ENCODE data around the gene KRT9. TPM values are rescaled to one million over a fixed set of nuclear protein-coding genes. Genes with fewer than 3 reads are reported as not detected.
"Not testable (repeated sequence)": the region's sequence is repeated elsewhere in the genome, so short reads cannot be mapped to it uniquely, and the experiment has no call there.

The KRT9 gene
- total RNA-seq, 1 donor from 2014 or later: not detected

DNA sequence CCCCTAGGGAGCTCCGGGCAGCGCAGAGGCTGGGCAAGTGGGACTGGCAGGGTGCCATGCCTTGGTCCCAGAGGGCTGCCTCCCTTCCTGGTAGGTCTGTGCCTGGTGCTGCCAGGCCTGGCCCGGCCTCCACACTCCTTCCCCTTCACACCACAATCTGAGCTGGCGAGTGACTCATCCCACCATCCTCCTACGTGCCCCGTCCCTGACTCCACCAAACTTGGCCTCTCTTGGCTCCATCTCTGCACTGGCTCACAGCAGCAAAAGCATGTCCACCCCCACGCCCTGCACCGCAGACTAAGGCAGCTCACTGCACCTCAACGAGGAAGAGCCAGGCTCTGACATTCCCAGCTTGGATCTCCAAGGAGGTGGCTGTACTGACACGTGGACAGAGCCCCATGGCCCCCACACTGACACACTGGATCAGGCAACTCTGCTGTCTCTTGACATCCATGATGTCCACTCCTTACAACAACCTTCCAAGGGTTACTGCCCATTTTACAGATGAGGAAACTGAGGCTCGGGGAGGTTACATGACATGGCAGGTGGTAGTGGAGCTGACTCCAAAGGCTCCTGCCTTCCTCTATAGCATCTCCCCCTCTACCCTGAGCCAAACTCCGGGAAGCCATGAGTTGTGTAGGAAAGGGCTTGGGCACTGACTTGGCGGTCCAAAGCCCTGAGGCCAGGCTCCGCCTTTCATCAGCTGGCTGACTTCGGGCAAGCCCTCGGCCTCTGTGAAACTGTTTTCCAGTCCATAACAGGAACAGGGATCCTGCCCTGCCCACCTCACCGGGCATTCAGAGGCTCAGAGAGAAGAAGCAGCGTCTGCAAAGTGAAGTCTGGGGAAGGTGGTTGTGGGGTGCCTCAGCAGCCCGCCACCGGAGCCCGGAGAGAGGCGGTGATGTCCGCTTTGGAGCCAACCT, 23.7 kb downstream of the KRT9 start:
- intact Hi-C loops (cut with micrococcal nuclease): loop anchor here (1.0 to 2.0 kb wide), 2 partner anchors 639 to 745 kb away; no protein-coding TSS in a partner anchor

DNA sequence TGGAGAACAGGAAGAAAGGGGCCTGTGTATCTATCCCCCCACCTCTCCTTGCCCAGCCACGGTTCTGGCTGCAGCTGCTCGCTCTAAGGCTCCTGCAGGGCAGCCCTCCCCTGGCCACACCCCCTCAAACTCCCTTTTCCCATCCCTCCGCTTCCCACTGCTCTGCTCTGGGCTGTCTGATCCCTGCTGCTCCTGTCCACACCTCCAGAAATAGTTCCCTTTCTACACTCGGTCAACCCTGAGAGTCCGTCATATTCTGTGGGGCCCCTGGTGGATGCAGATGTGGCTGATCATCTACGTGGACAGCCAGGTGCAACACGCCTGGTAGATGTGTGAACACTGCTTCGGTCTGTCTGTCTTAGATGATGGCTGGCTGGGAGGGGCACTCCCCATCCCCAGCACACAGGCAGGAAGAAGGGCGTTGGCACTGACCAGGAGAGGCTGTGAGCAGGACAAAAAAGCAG, 24.4 kb downstream of the KRT9 start:
- intact Hi-C loops (cut with micrococcal nuclease): no loop called here

DNA sequence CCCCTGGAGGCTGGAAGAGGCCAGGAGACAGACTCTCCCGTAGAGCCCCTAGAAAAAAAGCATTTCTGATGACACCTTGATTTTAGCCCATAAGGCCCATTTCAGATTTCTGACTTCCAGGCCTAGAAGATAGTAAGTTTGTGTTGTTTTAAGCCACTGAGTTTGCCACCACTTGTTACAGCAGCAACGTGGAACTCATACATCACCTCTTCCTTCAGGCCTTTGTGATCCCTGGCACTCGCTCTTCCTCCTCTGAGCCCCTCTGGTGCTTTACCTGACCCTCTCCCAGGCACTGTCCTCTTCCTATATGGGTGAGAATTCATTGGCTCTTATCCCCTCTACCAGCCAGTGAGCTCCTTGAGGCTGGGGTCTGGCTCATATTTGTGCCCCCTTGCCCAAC, 25.0 kb downstream of the KRT9 start:
- intact Hi-C loops (cut with micrococcal nuclease): no loop called here

DNA sequence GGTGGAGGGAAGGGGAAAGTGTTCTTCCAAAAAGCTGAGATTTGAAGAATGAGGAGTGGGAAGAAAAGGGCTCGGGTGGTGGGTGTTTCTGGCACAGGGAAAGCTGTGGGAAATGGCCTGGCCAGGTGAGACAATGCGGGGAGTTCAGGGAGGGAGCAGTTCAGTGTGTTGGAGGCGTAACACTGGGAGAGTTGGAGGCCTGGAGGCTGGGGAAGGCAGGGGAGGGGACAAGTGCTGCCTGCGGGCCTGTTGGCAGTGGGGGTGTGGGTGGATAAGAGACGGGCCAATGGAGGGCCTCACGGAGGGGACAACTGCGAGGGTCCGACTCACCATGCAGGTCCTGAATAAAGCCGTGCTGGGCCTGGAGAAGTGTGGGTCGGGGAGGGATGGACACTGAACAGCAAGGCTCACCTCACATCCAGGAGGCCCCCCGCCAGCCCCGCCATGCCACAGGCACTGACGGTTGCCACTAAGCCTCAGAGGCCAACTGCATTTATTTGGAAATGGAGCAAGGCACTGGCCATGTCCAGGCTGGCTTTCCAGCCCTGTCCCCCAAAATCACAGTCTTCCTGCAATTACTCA, 25.9 kb downstream of the KRT9 start:
- intact Hi-C loops (cut with micrococcal nuclease): no loop called here

DNA sequence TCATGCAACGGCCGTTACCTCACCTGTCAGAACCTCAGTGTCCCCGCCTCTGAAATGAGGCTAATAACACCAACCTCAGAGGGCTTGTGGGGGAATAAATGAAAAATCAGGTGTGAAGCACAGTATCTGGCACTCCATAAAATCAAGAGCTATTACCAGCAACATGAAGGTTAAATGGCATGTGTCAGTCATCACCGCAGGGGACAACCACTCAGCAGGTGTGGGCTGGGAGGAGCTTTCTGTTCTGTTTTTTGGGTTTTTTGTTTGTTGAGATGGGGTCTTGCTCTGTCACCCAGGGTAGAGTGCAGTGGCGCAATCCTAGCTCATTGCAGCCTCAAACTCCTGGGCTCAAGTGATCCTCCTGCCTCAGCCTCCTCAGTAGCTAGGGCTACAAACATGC, 26.9 kb downstream of the KRT9 start:
- intact Hi-C loops (cut with micrococcal nuclease): no loop called here

DNA sequence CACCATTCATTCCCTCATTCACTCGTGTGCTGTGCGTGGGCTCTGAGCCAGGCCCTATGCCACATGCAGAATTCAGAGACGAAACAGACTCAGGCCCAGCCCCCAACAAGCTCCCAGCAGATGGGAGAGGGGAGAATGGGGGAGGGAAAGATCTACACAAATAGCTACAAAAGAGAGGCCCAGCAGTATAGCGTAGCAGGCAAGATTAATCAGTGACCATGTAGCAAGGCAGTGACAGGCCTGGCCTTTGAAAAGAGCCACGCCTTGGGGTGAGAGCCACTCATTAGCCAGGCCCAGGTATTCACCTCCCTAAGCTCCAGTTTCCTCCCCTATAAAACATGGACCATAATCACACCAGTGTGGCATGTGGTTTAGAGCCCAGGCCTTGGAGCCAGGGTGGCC, 27.4 kb downstream of the KRT9 start:
- intact Hi-C loops (cut with micrococcal nuclease): no loop called here

DNA sequence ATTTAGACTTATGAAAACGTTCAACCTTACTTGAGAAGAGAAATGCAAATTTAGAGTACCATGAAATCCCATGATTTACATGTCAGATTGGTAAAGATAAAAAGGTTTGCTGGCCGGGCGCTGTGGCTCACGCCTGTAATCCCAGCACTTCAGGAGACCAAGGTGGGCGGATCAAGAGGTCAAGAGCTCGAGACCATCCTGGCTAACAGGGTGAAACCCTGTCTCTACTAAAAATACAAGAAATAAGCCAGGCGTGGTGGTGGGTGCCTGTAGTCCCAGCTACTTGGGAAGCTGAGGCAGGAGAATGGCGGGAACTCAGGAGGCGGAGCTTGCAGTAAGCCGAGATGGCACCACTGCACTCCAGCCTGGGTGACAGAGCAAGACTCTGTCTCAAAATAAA, 29.1 kb downstream of the KRT9 start:
- intact Hi-C loops (cut with micrococcal nuclease): not testable (repeated sequence)

DNA sequence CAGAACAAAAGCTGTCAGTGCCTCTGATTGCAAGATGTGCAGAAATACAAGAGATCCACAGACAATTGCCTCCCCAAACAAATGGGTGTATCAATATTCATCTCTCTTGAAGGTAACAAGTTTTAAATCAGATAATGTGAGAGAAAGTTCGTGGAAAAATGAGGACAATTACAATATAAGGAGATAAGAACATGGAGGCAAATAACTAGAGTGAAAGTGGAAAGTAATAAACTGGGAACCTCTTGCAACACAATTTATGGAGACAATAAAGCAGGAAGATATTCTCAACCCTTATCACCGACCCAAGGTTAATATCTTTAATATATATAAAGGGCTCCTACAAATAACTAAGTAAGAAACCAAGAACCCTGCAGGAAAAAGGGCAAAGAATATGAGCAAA, 29.5 kb downstream of the KRT9 start:
- intact Hi-C loops (cut with micrococcal nuclease): no loop called here

DNA sequence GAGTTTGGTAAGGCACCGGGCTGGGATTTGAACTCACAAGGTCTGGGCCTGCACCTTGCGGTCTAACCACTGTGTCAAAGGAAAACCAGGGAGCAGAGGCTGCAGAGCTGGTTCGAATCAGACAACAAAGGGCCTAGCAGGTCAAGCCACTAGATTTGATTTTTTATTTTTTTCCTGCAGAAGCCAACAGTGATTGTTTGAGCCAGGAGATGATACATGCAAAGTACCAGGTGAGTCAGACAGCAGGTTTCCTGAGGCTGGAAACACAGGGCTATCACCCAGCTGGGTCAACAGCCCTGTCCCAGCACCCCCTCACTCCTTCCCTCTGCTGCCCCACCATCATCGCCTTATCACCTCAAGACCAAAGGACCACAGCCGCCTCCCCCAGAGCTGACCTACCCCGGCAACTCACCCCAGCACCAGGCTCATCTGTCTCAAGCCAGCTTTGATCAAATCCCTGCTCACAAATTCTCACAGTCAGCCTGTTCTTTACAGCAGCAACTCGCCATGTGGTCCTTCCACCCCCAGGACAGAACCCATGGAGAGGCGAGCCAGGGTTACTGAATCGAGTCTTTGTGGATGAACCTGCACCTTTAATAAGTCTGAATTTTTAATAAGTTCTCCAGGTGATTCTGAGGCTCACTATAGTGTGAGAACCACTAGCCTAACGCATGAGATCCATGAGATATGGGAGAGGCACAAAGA, 30.8 kb downstream of the KRT9 start:
- intact Hi-C loops (cut with micrococcal nuclease): no loop called here

DNA sequence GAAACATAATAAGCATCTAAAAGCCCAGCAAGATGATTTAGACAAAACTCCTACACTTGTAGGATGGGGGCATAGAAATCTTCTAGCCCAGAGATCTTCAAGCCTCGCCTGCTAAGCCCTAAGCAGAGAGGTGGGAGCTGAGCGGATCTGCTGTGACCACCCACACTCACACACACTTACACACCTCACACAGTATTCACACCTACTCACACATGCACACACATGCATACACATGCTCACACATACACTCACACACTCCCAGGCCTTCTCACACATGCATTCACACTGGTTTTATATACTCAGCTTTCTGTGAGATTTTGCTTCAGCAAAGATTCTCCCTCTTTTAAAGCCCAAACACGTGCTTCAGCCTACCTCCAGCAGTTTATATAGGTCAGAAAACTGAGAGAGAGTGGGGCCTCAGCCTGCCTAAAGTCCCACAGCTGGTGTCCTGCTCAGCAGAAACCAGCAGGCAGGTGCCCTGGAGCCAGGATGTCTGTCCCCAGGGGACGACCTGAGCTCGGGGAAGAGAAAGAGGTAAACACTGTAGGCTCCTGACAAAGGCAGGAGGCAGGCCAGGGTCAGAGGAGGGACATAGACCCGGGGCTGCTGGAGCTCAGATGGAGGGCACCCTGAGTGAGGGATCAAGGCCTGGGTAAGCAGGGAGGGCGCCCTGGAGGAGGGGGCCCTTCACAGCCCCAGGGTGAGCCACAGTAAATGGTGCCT, 31.7 kb downstream of the KRT9 start:
- intact Hi-C loops (cut with micrococcal nuclease): no loop called here

DNA sequence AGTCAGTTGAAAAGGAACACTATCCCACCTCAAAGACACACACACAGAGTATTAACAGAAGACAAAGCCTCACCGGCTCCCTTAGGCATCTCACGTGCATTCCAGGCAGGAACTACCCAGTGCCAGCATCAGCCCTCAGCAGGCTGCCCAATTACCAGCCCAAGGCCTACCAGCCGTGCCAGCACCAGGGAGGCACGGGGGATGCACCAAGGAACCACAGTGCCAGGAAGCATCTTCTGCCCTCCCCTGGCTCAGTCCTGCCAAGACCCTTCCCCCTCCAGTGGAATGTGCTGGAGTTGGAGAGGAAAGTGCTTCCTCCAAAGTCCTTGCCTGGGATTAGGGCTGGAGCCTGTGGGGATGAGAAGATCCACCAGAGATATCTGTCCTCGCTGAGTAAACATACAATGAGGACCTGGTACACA, 32.8 kb downstream of the KRT9 start:
- intact Hi-C loops (cut with micrococcal nuclease): no loop called here

DNA sequence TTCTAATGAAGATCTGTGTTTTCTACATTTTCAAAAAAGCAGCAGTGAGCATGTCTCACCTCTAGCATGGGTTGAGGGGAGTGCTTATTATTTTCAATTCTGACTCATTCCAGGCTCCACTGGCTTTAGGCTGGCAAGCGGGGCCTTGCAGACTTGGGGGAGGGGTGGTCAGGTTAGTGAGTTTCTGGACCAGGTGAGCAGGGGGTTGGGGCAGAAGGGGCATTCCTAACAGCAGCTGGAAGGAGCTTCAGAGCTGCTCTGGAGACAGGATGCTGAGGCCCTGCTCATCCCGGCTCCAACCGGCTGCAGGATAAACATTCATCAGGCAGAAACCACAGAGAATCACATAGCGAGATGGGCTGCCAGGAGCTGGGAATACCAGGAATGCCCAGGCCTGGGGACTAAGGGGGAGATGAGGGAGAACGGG, 33.3 kb downstream of the KRT9 start:
- intact Hi-C loops (cut with micrococcal nuclease): no loop called here

DNA sequence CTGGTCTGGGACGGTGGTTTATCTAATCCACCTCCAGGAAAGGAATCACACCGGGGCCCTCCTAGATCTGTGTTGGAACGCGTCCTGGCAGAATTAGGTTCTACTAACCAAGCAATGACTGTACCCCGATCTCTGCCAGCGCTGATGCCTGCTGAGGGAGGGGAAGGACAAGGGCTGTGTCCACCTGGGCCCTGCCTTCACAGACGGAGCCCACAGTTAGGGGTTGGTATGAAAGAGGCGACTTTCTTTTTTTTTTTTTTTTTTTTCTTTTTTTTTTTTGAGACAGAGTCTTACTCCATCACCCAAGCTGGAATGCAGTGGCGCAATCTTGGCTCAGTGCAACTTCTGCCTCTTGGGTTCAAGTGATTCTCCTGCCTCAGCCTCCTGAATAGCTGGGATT, 33.9 kb downstream of the KRT9 start:
- intact Hi-C loops (cut with micrococcal nuclease): no loop called here

DNA sequence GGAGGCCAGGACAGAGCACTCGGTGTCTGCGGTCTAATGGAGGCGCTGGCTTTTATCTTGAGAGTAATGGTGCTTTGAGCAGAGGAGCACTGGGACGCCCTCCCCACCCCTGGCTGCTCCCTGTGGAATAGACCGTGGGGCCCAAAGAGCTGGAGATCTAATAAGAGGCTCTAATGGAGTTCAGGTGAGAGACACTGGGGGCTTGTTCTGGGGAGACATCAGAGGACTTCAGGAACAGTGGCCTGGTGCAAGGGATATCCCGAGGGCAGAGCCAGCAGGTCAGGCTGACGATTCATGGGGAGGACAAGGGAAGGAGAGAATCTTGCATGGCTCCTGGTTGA, 34.3 kb downstream of the KRT9 start:
- intact Hi-C loops (cut with micrococcal nuclease): no loop called here

DNA sequence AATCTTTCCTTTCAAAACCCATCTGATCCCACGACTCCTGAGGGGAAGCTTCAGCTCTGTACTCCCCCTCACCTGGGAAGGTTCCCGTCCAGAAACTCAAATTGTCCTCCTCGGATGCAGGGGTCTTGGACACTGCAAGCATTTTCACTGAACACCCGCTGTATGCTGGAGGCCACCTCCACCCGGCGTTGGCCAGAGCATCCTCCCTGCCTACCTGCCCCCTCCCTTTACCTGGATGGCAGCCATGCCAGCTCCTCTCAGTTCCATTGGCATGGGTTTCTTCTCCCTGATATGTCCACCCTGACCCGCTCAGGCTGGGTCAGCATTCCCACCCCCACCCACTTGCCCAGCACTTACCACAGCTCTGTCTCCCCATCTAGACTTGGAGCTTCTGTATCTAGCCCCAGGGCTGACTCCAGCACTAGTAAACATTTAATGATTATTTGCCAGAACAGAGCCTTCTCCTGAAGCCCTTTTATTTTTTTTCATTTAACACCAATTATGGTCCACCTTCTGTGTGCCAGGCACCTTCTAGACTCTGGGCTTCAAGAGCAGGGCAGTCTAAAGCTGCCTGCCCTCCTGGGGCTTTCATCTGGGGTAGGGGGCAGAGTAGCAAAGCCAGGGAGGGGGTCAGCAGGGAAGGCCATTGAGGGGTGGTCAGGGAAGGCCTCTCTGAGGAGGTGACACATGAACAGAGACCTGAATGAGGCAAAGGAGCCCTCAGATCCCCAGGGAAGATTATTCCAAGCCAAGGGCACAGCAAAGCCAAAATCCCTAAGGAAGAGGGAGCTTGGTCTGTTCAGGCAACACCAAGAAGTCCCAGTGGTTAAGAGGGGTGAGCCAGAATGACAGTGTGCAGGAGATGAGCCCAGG, 34.9 kb downstream of the KRT9 start:
- intact Hi-C loops (cut with micrococcal nuclease): no loop called here

DNA sequence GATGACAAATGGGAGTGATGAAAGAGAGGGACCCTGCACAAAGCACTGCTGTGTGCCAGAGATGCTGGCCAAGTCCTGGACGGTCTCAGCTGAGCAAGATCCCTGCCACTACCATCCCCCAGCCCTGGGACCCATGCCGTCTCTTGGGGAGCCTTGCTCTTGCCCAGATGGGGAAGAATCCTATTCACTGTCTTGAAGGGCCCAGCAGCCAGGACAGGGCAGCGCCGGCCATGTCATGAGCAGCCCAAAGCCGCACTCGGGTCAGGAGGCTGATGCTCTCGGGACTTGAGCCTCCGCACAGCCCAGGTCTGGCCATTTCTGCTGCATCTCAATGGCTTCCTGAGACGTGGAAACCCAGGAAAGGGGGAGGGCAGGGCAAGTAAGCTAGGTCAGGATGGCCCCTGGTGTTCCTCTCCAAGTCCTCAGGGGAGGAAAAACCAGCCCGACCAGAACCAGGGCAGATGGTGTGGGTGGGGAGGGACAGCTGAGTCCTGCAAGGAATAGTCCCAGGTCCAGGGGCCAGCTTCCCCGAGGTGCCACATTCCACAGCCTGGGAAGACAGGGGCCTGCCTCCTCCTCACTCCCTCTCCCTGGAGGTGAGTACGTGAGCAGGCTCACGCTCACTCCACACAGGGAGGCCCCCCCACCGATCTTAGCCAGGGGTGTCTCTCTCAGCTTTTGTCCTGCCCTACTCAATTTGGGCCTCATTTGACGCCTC, 35.9 kb downstream of the KRT9 start:
- intact Hi-C loops (cut with micrococcal nuclease): no loop called here

DNA sequence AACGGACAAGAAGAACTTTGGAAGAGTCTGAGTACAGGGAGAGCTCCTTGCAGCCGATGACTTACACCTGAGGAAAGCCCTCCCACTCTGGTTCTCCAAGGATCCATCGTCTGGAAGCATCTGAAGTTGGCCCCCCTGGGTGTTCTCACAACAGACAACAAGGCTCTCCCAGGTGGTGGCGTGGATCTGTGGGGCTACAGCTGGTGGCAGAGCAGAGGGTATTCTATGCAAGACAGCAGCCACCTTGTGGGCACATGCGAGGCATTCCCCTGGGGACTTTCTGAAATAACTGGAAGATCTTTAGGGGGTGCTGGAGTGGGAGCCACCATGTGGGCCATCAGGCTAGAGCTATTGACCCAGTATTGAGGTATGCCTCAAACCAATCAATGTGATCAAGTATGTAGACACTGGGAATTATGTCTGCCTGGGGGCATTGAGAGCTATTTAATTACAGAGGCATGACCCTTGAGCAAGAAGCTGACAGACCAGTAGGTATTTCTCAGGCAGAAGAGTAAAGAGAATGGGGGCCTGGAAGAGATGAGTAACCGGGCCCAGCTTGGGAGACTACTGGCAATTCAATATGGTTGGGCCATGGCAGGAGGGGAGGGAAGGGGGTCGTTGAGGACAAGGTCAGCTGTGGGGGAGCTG, 36.8 kb downstream of the KRT9 start:
- intact Hi-C loops (cut with micrococcal nuclease): no loop called here

DNA sequence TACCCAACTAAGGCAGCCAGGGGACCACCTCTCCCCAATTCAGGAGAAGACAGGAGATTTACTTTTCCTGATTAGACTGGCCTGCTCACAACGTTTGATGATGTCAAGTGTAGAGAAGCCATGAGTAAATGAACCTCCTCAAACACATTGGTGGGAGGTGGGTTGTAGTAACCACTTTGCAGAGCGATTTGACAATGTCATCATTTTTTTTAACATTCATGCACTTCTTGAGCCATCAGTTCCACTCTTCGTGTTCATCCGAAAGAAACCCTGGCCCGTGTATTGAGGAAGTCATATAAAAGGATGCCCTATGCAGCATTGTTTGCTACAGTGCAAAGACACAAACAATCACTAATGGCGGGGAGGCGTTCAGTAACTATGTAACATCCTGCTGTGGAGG, 38.2 kb downstream of the KRT9 start:
- intact Hi-C loops (cut with micrococcal nuclease): no loop called here

DNA sequence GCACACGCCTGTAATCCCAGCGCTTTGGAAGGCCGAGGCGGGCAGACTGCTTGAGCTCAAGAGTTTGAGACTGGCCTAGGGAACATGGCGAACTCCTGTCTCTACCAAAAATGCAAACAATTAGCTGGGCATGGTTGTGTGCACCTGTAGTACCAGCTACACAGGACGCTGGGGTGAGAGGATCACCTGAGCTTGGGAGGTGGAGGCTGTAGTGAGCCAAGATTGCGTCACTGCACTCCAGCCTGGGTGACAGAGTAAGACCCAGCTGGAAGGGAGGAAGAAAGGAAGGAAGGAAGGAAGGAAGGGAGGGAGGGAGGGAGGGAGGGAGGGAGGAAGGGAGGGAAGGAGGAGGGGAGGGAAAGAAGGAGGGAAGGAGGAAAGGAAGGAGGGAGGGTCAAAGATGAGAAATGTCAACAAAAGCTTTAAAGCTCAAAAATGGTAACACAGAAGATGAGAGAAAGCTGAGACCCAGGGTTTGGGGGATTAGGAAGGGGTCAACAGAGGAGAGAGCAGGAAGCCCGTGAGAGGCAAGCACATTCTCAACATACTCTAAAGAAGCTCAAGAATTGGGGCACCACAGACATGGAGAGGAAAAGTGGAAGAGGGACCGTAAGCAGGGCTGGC, 38.8 kb downstream of the KRT9 start:
- intact Hi-C loops (cut with micrococcal nuclease): no loop called here

Measured in T-helper 1 cell treated with Interleukin-12 subunit alpha and Interleukin-12 subunit beta and Interleukin-4 antibody, amounts not matched to agents 30 ng/mL and 1 ng/mL, for 36 hours (primary cell).